GM19455 (cell line): ENCODE results near the gene OGDHL.
"Not testable (repeated sequence)": the region's sequence is repeated elsewhere in the genome, so short reads cannot be mapped to it uniquely, and the experiment has no call there.

ENCODE experiments used
- ATAC-seq: cut with Tn5 transposase; IDR thresholded peaks from one replicate; pipeline ENCODE4 v1.9.1; 2021; ENCODE audit not compliant: unreplicated experiment

The OGDHL gene

DNA sequence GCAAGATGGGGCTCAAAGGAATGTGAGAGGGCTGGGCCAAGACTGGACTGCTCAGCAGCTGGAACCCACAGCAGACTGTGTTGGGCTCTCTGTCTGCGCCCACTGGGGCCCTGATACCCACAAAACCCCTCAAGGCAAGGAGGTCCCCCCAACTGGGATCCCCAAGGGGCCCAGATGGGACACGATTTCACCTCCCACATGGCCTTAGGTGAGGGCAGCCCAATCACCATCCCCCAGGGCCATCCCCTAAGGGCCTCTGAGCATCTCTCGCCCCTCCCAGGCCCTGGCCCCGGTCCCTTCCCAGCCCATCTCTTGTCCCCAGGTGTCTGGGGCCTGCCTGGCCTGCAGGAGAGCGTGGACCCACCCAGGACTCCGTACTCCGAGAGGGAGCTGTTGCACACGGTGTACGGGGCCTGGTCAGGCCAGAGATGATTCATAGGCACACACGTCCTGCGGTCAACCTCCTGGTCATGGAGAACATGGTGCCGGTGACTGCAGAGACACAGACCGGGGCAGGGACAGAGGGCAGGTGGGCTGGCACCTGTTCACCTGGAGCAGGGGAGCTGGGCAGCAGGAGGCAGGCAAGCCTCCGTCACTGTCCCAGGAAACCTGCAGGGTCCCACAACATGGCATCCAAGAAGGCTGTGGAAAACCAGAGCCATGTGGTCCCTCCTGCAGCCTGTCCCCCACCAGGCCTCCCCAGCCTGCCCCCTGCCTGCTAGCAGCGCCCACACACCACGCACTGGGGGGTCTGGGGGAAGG is 21.6 kb downstream of the OGDHL start:
- ATAC-seq, result no peak

DNA sequence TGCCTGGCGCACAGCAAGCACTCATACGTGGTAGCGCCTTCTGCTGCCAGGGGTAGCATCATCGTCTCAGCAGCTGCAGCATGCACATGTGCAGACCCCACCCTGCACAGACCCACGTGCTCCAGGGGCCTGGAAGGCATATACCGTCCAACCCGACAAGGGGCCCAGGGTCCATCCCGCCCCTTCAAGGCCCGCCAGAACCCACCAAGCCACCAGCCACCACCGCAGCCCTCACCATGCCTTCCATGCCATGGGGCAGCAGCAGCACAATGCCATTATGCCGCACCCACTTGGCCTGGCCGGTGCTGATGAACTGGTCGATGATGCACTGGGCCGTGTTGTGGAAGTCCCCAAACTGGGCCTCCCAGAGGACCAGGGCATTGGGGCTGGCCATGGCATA is 22.7 kb downstream of the OGDHL start:
- no peak for ATAC-seq

DNA sequence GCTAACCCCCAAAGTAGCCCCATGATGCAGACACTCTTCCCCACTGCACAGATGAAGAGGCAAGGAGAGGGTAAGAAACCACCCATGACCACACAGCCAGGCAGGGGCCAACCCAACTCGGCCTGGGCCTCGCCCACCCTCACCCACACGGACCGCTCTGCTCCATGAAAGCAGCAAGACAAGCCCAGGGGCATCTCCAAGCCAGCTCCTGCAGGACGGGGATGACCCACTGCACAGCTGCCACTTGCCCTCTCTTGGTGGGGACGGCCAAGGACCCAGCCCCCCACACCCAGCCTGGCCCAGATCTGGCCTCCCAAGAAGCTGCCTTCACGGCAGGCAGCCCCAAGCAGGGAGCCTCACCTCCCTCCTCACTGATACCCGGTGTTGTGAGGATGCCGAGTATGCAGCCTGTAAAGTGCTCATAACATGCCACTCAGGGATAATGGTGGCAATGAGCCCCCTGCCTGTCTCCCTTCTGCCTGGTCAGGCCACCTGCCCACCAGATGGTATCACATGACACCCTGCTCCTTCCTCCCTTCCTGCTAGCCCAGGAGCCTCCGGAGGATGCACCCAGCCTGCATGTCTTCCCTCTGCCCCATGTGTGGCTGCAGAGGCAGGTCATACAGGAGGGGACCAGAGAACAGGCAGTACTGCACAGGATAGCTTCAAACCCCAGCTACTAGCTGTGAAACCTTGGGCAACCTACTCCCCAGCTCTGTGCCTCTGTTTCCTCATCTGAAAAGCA is 23.3 kb downstream of the OGDHL start:
- ATAC-seq, result no peak

DNA sequence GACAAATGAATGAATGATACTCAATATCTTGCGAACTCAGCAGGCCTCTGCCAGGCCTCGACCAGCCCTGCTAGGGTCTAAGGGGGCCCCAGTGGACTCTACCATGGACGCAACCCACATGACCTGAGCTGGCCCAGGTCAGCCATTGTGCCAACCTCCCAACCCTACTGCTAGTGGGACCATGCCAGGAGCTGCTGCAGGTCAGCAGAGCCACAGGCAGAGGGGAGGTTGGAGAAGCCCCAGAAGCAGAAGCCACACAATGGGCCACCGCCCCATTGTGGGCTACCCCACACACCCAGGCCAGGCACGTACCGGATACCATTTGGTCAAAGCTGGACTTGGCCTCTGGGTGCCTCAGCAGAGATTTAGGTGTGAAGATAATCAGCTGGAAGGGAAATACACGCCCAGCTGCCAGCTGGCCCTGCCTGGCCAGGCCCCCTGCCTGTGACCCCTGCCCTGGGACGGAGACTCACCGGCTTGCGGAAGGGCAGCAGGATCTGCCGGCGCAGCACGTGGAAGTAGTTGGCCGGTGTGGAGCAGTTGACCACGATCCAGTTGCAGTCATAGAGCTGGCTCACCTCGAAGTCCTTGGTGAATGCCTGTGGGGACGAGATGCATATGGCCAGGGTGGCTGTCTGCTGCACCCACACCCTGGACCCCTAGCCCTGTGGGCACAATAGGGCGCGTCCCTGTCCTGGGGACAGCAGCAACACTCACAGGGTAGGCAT is 24.5 kb downstream of the OGDHL start:
- no peak for ATAC-seq

DNA sequence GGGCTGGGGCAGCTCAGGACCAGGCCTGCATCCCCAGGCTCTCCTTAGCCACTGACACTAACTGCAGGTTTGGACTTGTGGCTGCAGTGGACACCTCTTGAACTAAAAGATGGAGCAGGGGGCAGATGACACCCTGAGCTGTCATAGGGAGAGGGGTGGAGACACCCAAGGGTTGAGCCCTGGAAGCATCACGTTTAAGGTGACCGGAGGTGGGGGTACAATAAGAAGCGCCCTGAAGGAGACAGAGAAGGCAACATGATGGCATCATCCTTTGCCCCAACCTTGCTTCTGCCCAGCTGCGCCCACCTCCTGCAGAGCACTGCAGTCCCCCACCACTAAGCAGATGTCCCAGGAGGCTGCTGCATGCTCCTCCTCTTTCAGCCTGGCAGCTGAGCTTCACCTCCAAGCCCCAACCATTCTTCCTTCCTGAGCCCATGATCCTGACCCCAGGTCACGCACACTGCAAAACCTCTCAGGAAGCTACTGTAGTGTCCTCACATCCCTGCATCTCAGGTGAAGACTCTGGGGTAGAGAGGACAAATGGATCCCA is 25.5 kb downstream of the OGDHL start:
- ATAC-seq, result no peak

DNA sequence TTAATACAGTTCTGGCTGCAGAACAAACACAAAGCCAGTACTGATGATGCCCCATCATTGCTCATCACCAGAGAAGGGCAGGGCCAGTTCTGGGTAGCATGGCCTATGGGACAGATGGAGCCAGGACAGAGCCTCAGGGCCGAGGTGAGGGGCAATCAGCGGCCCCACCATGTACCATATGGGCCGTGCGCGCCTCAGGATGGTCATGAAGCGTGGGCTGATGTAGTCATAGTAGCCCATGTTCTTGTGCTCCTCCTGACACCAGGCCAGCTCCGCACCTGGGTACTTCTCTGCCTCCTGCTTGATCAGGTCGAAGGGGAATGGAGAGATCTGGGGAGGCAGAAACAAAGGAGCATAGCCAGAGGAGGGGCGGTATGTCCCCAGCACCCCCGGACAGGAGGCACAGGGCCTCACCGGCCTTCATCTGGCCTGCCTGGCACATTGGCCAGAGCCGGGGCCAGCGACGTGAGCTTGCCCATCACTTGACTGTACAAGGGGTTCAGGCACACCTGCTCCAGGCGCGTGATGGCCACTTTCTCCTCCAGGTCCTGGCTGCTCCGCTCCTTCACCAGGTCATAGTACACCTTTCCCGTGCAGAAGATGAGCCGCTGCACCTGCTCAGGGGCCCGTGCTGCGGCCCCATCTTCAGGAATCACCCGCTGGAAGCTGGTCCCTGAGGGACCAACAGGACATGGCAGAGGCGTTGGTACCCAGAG is 26.1 kb downstream of the OGDHL start:
- ATAC-seq, result no peak

DNA sequence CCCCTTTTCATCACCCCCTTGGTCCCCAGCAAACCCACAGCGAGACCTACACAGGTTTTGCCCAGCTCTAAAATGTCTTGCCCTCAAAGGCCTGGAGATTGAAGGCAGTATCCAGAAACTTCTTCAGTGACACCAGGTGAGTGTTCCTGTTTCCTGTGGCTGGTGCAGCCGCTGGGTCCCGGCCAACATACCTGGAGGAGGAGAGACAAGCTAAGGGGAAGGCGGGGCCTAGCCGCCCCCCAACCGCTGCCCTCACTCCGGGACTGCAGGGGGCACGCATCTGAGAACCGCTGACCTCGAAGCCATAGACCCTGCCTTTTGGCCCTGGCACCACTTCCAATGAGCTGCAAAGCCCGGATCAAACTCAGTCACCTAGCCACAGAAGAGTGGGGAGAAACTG is 27.0 kb downstream of the OGDHL start:
- no peak for ATAC-seq

DNA sequence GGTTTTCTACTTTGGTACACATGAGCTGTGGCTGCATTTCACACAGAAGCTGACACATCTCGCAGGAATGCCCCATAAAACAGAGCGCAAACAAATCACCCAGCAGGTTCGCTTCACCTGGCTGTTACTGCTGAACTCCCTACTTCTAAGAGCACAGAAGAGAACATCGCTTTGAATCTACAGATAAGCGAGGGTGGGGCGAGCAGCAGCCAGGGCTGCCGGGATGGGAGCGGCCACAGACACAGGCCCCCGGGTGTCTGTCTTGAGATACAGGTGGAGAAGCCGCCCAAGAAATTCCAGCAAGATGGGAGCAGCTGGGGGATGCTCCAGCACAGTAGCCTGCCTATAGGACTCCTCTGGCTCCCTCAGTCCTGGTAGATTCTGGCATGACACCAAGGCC is 27.4 kb downstream of the OGDHL start:
- no peak for ATAC-seq

DNA sequence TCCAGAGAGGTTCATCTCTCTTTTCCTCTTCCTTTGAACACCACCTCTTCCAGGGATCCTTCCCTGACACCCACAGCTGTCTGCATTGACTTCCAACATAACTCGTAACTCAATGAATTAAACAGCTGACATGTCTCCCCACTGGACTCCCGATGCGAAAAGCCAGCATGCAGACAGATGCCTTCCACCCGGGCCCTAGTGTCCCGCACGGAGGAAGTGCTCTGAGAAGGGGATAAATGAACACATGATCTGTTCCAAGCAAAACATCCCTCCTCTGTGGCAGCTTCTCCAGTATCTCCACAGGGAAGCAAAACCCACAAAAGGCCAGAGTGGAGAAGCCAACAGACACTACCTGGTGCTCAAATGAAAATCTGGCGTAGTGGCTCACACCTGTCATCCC is 28.3 kb downstream of the OGDHL start:
- no peak for ATAC-seq

DNA sequence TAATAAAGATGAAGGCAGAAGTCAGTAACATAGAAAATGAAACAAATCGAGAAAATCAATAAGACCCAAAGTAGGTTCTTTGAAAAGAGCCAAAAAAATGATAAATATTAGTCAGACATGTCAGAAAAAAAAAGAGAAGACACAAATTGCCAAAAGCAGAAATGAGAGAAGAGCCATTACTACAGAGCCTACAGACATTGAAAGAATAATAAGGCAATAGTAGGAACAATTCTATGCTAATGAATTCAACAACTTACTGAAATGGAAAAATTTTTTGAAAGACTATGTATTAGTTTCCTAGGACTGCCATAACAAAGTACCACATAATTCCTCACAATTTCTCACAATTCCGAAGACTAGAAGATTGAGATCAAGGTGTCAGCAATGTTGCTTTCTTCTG is 35.5 kb downstream of the OGDHL start:
- ATAC-seq, result no peak

DNA sequence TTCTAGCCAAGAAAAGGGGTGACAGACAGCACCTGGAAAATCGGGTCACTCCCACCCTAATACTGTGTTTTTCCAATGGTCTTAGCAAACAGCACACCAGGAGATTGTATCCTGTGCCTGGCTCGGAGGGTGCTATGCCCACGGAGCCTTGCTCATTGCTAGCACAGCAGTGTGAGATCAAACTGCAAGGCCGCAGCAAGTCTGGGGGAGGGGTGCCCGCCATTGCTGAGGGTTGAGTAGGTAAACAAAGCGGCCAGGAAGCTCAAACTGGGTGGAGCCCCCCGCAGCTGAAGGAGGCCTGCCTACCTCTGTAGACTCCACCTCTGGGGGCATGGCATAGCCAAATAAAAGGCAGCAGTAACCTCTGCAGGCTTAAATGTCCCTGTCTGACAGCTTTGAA is 47.0 kb downstream of the OGDHL start:
- not testable (repeated sequence) for ATAC-seq

DNA sequence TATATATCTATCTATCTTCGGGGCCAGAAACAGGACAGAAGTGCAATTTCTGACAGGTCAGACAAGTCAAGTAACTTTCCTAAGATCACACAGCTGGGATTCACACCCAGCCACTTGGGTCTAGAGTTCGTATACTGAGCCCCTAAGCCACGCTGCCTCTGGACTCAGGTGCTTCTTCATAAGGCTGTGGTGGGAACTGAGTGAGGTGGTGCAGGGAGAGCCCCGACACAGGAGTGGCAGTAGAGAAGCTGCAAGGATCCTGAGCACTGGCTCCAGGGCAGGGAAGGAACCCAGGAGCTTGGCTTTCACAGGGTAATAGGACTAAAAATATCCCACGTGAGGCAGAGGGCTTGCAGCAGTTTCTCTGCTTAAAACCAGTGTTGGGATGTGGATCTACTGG is 48.9 kb downstream of the OGDHL start:
- ATAC-seq, result no peak

DNA sequence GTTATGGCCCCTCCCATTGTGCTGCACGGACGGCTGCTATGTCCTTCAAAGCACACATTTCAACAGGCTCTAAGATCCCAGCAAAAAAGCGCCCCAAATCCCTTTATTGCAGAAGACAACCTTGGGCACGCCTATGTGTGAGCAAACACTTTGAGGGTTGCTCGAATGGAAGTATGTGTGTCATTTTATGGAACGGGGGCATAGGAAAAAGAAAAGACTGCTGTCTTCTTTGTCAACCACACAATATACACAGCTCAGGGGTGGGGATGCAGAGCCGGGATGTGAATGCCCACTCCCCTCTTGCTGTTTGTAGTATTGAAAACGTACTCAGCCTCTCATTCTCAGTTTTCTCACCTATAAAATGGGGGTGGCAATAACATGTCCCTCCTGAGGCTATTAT is 50.6 kb downstream of the OGDHL start:
- no peak for ATAC-seq

DNA sequence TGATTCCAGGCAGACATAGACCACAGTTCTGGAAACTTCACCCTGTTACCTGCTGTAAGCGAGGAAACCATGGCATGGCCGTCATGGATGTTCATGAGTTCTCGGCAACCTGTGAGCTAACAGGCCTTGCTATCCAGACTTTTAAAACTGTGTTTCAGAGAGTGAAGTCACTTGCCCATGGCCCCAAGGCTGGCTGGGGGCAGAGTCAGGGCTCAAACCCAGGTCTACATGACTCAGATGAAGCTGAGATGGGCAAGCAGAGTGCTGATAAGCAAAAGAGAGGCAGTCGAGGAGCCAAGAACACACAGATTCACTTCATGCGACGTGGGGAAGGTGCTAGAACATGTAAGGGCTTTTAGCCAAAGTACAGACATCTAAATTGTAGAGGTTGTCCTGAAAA is 51.2 kb downstream of the OGDHL start:
- ATAC-seq, result no peak

DNA sequence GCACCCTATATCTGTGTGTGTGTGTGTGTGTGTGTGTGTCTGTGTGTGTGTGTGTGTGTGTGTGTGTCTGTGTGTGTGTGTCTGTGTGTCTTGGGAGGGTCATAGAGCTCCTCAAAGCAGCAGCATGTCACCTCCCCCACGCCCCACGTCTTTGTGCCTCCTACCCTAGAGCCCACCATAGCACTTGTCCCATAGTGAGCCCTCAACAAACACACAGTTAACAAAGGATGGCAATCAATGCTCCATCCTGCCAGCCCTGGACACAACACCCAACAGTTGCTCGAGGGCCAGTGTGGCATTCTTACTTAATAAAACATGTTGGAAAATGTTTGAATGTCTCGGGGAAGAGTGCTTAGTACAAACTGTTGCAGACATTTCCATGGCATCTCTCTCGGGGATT is 52.2 kb downstream of the OGDHL start:
- no peak for ATAC-seq

DNA sequence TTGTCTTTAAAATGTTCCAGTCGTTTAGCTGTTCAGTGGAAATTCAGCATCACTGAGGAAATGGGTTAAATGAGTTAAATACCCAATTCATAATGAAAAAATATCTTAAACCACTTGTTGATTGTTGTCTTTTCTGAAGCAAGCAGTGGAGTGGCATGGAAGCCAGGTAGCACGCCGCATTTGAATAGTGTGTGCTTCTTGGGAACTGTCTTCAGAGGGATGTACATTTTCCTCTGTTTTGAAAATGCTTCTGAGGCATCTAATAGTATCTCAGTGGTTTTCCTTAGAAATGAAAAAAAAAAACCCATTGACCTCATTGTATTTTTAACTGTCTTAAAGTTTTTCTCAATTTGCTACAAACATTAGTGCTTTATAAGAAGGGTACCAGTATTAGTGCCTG is 54.5 kb downstream of the OGDHL start:
- ATAC-seq, result no peak

DNA sequence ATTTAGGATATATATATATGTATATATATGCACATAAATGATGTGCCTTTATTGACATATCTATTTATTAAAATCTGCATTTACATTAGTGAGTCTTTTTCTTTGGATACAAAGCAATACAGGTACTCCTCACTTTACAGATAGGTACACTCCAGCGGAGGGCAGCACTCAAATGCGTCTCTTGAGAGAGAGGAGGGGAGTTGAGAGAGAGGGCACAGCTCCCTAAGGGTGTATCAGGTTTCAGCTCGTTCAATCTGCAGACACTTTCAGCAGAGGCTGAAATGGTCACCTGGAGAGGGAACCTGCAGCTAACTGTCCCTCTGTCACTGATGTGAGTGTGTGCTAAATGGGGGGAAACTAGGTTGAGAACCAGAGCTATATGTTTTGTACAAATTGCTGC is 61.1 kb downstream of the OGDHL start:
- ATAC-seq, result no peak

DNA sequence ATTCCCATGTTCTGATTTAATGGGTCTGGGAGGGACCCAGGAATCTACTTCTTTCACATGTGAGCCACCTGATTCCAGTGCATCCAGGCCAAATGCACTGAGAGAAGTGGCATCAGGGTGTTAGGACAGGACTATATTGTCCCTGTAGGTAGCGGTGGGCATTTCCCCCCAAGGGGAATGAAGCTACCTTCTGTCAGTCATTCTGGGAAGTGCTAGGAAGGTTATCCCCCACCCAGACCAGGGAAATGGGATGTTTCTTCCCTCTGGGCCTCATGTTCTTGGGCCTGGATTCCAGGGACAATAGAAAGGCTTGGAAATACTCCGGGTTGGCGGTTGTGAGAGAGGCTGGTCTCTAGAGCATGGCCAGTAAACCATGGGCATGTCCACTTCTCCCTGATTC is 61.9 kb downstream of the OGDHL start:
- no peak for ATAC-seq

DNA sequence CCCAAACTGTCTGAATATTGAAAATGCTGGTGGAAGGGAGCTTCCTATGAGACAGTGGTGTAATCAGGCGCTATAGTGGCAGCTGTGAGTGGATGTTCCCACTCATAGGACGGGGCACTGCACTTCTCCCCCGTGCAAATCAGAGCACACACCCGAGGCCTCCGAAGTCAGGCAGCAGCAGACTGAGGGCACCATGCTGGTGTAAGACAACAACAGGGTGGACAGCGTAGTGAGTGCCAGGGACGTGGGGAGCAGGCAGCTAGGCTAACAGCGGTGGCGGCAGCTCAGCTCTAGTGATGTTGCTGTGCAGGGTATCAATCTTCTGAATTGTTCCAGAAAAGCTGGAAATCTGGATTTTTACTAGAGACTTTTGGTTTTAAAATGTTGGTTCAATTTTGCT is 63.4 kb downstream of the OGDHL start:
- no peak for ATAC-seq

DNA sequence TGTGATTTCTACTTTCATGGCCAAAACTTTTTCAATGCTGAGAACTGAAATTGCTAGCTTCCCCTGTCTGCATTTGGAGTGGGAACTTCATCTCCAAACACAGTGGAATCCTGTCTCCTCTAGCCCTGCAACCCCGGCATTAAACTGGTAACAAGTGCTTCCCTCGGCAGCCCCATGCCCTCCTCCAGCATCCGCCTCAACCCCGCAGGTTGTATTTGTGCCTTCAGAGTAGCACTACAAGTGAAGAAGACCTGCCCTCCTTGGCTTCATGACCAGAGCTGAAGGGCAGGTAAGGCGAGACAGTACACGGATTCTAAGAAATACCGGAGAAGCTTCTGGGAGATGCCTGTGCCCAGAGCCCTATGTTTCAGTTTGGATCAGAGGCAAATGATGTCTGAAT is 65.8 kb downstream of the OGDHL start:
- ATAC-seq, result no peak

DNA sequence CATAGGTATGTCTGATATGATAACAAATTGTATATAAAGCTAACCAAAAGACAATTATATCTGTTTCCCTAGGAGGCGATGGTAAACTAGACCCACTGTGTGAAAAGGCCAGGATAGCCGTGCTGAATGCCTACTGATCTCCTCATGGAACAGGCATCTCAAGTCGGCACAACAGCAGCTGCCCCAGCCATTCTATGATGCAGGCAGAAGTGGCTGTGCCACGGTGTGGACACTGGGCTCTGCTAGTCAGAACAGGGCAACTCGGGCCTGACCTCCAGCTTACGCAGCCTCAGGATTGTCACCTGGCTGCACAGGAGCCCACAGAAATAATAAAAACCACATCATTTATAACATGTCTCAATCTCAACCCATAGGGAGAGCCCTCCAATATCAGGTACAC is 67.7 kb downstream of the OGDHL start:
- no peak for ATAC-seq
